ENCODE results near the gene SOBP.

- TF ChIP-seq, protein P1, sequence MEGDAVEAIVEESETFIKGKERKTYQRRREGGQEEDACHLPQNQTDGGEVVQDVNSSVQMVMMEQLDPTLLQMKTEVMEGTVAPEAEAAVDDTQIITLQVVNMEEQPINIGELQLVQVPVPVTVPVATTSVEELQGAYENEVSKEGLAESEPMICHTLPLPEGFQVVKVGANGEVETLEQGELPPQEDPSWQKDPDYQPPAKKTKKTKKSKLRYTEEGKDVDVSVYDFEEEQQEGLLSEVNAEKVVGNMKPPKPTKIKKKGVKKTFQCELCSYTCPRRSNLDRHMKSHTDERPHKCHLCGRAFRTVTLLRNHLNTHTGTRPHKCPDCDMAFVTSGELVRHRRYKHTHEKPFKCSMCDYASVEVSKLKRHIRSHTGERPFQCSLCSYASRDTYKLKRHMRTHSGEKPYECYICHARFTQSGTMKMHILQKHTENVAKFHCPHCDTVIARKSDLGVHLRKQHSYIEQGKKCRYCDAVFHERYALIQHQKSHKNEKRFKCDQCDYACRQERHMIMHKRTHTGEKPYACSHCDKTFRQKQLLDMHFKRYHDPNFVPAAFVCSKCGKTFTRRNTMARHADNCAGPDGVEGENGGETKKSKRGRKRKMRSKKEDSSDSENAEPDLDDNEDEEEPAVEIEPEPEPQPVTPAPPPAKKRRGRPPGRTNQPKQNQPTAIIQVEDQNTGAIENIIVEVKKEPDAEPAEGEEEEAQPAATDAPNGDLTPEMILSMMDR (IDR thresholded peaks at IDR 0.05), result no peak
- TF ChIP-seq POLR2A (IDR thresholded peaks at IDR 0.05), result no peak
Measured at GRCh38 chr6:107668743-107669474, 179.0 kb downstream of the SOBP start.

Measured in breast epithelium (tissue), 3 donors.